Activated naive CD4-positive, alpha-beta T cell treated with anti-CD3 and anti-CD28 coated beads for 36 hours (primary cell): ENCODE results near the gene FGD4. TPM values are rescaled to one million over a fixed set of nuclear protein-coding genes. Genes with fewer than 3 reads are reported as not detected.
"Not testable (repeated sequence)": the region's sequence is repeated elsewhere in the genome, so short reads cannot be mapped to it uniquely, and the experiment has no call there.

Experiments used
- CTCF ChIA-PET: fragments of 350-600 bp; sonication (Branson Sonifier 250); formaldehyde crosslinking; loops from one replicate; lab custom pipeline; 2021; ENCODE audit warnings: antibody characterized with exemption; lab: Charles Lee
- DNase-seq: peaks from one replicate; pipeline ENCODE4 v3.0.0-alpha.2; 2020
- H3K27ac Mint-ChIP-seq: one replicate; pipeline ENCODE4 v1.8.0; 2021; ENCODE audit warnings: mild to moderate bottlenecking, mixed read lengths
- H3K27me3 Mint-ChIP-seq: one replicate; pipeline ENCODE4 v1.8.0; 2021; ENCODE audit warnings: low read depth, mixed read lengths
- H3K36me3 Mint-ChIP-seq: one replicate; pipeline ENCODE4 v1.8.0; 2021; ENCODE audit warnings: low read depth, mixed read lengths
- H3K4me1 Mint-ChIP-seq: one replicate; pipeline ENCODE4 v1.8.0; 2021; ENCODE audit warnings: low read depth, mixed read lengths
- H3K4me3 Mint-ChIP-seq: one replicate; pipeline ENCODE4 v1.8.0; 2021; ENCODE audit warnings: mild to moderate bottlenecking, moderate library complexity, mixed read lengths
- H3K9me3 Mint-ChIP-seq: one replicate; pipeline ENCODE4 v1.8.0; 2021; ENCODE audit warnings: mixed read lengths
- intact Hi-C: fragments of 100-400 bp; cut with micrococcal nuclease; formaldehyde crosslinking; loops from one replicate; pipeline ENCODE4 v1.15.1; 2023
- total RNA-seq, 2 experiments: library from RNA; stranded (reverse); gene quantifications; one replicate each; pipeline ENCODE4 v1.2.3, GENCODE V29; 2021

Gene FGD4
- total RNA-seq, 2 experiments from 2014 or later = 0.15 to 0.17 TPM

- DNase-seq = no peak
These were observed 116.9 kb downstream of the FGD4 start for GRCh38 chr12:32516230-32516629.

GRCh38 chr12:32517966-32518365 lies 118.6 kb downstream of the FGD4 start:
- intact Hi-C loops = no loop called here
- no peaks in the 10 kb centered on the region for H3K36me3 Mint-ChIP-seq
- H3K27me3 Mint-ChIP-seq = peaks cover 9% of the 10 kb centered on the region
- DNase-seq = no peak
- H3K4me3 Mint-ChIP-seq = no peak overlapping the region
- no peaks in the 10 kb centered on the region for H3K9me3 Mint-ChIP-seq
- no peak overlapping the region for H3K27ac Mint-ChIP-seq
- no peaks in the 10 kb centered on the region for H3K4me1 Mint-ChIP-seq
- CTCF ChIA-PET = no interaction called here

More at GRCh38 chr12:32516230-32516629, 116.9 kb downstream of the FGD4 start:
- Mint-ChIP-seq H3K4me3 (no peak overlapping the region), H3K36me3 (no peaks in the 10 kb centered on the region), H3K4me1 (no peaks in the 10 kb centered on the region), H3K27ac (no peak overlapping the region), H3K27me3 (peaks cover 9% of the 10 kb centered on the region), H3K9me3 (no peaks in the 10 kb centered on the region)
- CTCF ChIA-PET = no interaction called here
- intact Hi-C loops = no loop called here

- Mint-ChIP-seq H3K4me3 (no peak overlapping the region), H3K27ac (no peak overlapping the region), H3K9me3 (no peaks in the 10 kb centered on the region), H3K4me1 (no peaks in the 10 kb centered on the region), H3K36me3 (no peaks in the 10 kb centered on the region), H3K27me3 (peaks cover 5% of the 10 kb centered on the region)
- intact Hi-C loops = no loop called here
- CTCF ChIA-PET = no interaction called here
- no peak for DNase-seq
These were observed 119.7 kb downstream of the FGD4 start for GRCh38 chr12:32519047-32519446.

DNA sequence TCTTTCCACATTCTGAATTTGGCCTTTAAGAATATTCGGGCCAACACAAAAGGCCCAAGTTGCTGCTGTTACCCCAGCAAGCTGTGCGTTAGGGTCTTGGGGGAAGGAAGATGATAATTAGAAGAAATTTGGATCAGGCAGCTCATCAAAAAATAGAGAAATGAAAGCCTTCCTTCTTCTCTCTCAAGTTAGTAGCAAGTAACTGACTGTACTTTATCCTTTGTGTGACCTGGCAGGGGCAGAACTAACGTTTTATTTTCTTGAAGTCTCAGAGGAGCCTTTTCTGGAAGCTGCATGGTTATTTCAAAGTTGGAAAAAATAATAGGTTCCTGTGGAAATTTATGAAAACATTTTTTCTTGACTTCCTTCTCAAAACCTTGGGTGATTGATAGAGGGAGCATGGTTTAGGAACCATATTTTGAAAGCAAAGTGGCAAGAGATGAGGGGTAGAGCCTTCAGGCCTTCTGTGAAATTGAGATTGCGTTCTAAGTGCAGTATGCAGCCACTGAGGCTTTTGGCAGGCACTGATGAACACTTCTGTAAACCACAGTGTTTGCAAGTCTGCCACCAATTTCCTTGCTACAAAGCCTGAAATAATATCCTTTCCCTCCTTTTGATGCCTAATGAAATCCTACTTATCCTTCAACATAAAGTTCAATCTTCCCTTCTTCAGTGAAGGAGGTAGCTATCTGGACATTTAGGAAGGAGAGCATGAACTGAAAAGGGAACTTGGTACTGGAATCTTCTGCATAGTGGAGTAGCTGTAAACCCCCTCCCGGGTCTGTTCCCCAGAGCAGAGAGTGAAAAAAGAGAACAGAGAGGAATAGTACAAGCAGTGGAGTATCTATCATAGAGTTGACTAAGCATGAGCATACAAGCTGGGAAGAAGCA lies 123.2 kb downstream of the FGD4 start:
- intact Hi-C loops = no loop called here
- CTCF ChIA-PET = no interaction called here
- Mint-ChIP-seq H3K27ac (no peak overlapping the region), H3K27me3 (peaks cover 2% of the 10 kb centered on the region), H3K36me3 (no peaks in the 10 kb centered on the region), H3K9me3 (no peaks in the 10 kb centered on the region), H3K4me3 (no peak overlapping the region), H3K4me1 (peaks cover 1% of the 10 kb centered on the region)
- no peak for DNase-seq

- H3K27ac Mint-ChIP-seq, H3K4me3 Mint-ChIP-seq, H3K4me1 Mint-ChIP-seq: not testable (repeated sequence)
These were observed 126.4 kb downstream of the FGD4 start for GRCh38 chr12:32525802-32526201.

GRCh38 chr12:32526343-32526742 lies 127.0 kb downstream of the FGD4 start:
- CTCF ChIA-PET, H3K27ac Mint-ChIP-seq, H3K36me3 Mint-ChIP-seq, H3K4me3 Mint-ChIP-seq, DNase-seq, H3K4me1 Mint-ChIP-seq, intact Hi-C loops, H3K9me3 Mint-ChIP-seq, H3K27me3 Mint-ChIP-seq: not testable (repeated sequence)

More at GRCh38 chr12:32525802-32526201, 126.4 kb downstream of the FGD4 start:
- CTCF ChIA-PET, intact Hi-C loops, DNase-seq, H3K27me3 Mint-ChIP-seq, H3K9me3 Mint-ChIP-seq, H3K36me3 Mint-ChIP-seq: not testable (repeated sequence)

DNA sequence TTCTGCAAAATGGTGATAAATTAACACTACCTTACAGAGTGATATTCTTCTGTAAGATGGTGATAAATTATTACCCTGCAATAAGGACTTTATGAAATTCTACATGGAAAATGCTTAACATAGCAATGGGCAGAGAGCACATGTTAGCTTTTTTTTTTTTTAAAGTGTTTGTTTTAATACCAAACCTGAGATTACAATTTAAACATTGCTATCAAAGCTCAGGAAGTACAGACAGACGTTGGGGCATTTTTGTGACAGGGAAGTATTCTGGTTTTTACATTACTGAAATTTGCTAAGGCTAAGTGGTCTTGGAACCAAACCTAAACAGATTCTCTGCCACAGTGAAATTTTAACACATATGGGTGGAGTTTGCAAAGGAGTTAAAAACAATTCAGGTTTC lies 133.1 kb downstream of the FGD4 start:
- CTCF ChIA-PET = no interaction called here
- H3K9me3 Mint-ChIP-seq = no peaks in the 10 kb centered on the region
- intact Hi-C loops = no loop called here
- H3K4me3 Mint-ChIP-seq = no peak overlapping the region
- peaks cover 10% of the 10 kb centered on the region for H3K27me3 Mint-ChIP-seq
- no peak for DNase-seq
- H3K4me1 Mint-ChIP-seq = peaks cover 12% of the 10 kb centered on the region
- H3K27ac Mint-ChIP-seq = no peak overlapping the region
- no peaks in the 10 kb centered on the region for H3K36me3 Mint-ChIP-seq

- Mint-ChIP-seq H3K9me3 (no peaks in the 10 kb centered on the region), H3K27ac (no peak overlapping the region), H3K4me3 (no peak overlapping the region), H3K27me3 (peaks cover 10% of the 10 kb centered on the region), H3K36me3 (no peaks in the 10 kb centered on the region), H3K4me1 (peaks cover 12% of the 10 kb centered on the region)
- DNase-seq = no peak
- intact Hi-C loops = no loop called here
- CTCF ChIA-PET = no interaction called here
These were observed 133.6 kb downstream of the FGD4 start for GRCh38 chr12:32532951-32533350.

DNA sequence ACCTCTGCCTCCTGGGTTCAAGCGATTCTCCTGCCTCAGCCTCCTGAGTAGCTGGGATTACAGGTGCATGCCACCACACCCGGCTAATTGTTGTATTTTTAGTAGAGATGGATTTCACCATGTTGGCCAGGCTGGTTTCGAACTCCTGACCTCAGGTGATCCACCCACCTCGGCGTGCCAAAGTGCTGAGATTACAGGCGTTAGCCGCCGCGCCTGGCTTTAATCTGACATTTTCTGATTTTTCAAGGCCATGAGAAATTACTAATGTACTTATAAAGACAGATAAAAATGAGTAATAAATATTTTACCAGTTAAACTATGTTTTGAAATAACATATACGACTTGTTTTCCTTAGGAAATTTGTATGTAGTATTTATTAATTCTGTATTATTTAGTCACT lies 134.1 kb downstream of the FGD4 start:
- H3K4me3 Mint-ChIP-seq, H3K27ac Mint-ChIP-seq, H3K36me3 Mint-ChIP-seq, DNase-seq, H3K9me3 Mint-ChIP-seq, intact Hi-C loops: not testable (repeated sequence)
- CTCF ChIA-PET = interaction anchor here (0.5 kb wide), 1 partner anchor 825 kb away, joined by 3 read pairs; no protein-coding TSS in a partner anchor
- peaks cover 12% of the 10 kb centered on the region for H3K4me1 Mint-ChIP-seq
- peaks cover 12% of the 10 kb centered on the region for H3K27me3 Mint-ChIP-seq

- CTCF ChIA-PET = interaction anchor here (0.5 kb wide), 1 partner anchor 824 kb away, joined by 3 read pairs; no protein-coding TSS in a partner anchor
- Mint-ChIP-seq H3K27me3 (peaks cover 15% of the 10 kb centered on the region), H3K9me3 (no peaks in the 10 kb centered on the region), H3K4me3 (no peak overlapping the region), H3K27ac (no peak overlapping the region), H3K36me3 (no peaks in the 10 kb centered on the region), H3K4me1 (peaks cover 12% of the 10 kb centered on the region)
- DNase-seq = no peak
- intact Hi-C loops = no loop called here
These were observed 134.7 kb downstream of the FGD4 start for GRCh38 chr12:32533971-32534590.

DNA sequence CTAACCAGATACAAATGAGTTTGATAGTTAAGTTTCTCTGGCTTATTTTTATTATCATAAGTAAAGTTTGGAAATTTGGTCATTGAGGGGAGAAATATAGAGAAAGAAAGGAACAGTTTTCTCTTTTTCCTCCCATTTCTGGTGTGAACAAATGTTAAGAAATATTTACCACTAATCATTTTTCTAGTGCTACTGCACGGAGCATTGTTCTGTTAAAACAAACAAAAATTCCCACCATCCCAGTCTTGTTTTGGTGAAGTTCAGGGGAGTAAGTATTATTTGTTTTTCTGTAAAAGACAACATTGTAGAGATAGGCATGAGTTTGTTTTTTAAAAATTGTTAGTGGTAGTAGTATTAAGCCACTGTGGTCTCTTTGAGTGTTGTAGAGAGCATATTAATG lies 135.3 kb downstream of the FGD4 start:
- no peaks in the 10 kb centered on the region for H3K36me3 Mint-ChIP-seq
- CTCF ChIA-PET = no interaction called here
- intact Hi-C loops = no loop called here
- peaks cover 15% of the 10 kb centered on the region for H3K27me3 Mint-ChIP-seq
- no peak overlapping the region for H3K4me3 Mint-ChIP-seq
- H3K9me3 Mint-ChIP-seq = no peaks in the 10 kb centered on the region
- H3K4me1 Mint-ChIP-seq = peaks cover 12% of the 10 kb centered on the region
- no peak for DNase-seq
- H3K27ac Mint-ChIP-seq = no peak overlapping the region

- Mint-ChIP-seq H3K4me3 (no peak overlapping the region), H3K27me3 (peaks cover 15% of the 10 kb centered on the region), H3K36me3 (no peaks in the 10 kb centered on the region), H3K4me1 (peaks cover 12% of the 10 kb centered on the region), H3K27ac (no peak overlapping the region), H3K9me3 (no peaks in the 10 kb centered on the region)
- intact Hi-C loops = no loop called here
- CTCF ChIA-PET = interaction anchor here (0.6 kb wide), 1 partner anchor 109 kb away, joined by 3 read pairs; no protein-coding TSS in a partner anchor
- DNase-seq = peak; percentile 12
These were observed 136.1 kb downstream of the FGD4 start for GRCh38 chr12:32535288-32535999.
